Effector memory CD4-positive, alpha-beta T cell (primary cell): ENCODE data around the gene MIB1.

Source experiments
- DNase-seq, 3 donors: peaks; one replicate each; pipeline ENCODE4 v3.0.0-alpha.2; 2020
- H3K27ac ChIP-seq: 2 replicates; pipeline ENCODE4 v1.7.0; 2013; ENCODE audit warnings: mild to moderate bottlenecking, low read length, moderate library complexity; ENCODE audit not compliant: insufficient read depth, poor library complexity, severe bottlenecking
- H3K27me3 ChIP-seq: replicated peaks from 2 replicates; pipeline ENCODE4 v1.7.0; 2013; ENCODE audit warnings: mild to moderate bottlenecking, low read length; ENCODE audit not compliant: insufficient read depth, control insufficient read depth, poor library complexity, severe bottlenecking
- H3K36me3 ChIP-seq: 2 replicates; pipeline ENCODE4 v1.7.0; 2013; ENCODE audit warnings: mild to moderate bottlenecking, low read length, moderate library complexity; ENCODE audit not compliant: control insufficient read depth, insufficient read depth
- H3K4me1 ChIP-seq: 2 replicates; pipeline ENCODE4 v1.7.0; 2013; ENCODE audit warnings: low read length, mild to moderate bottlenecking; ENCODE audit not compliant: control insufficient read depth, insufficient read depth, poor library complexity, severe bottlenecking
- H3K4me3 ChIP-seq: 2 replicates; pipeline ENCODE4 v1.7.0; 2013; ENCODE audit warnings: low read length, low read depth, mild to moderate bottlenecking; ENCODE audit not compliant: insufficient read depth, poor library complexity, severe bottlenecking
- H3K9me3 ChIP-seq: 2 replicates; pipeline ENCODE4 v1.7.0; 2013; ENCODE audit warnings: mild to moderate bottlenecking, low read length, moderate library complexity; ENCODE audit not compliant: control insufficient read depth

Gene MIB1

DNA sequence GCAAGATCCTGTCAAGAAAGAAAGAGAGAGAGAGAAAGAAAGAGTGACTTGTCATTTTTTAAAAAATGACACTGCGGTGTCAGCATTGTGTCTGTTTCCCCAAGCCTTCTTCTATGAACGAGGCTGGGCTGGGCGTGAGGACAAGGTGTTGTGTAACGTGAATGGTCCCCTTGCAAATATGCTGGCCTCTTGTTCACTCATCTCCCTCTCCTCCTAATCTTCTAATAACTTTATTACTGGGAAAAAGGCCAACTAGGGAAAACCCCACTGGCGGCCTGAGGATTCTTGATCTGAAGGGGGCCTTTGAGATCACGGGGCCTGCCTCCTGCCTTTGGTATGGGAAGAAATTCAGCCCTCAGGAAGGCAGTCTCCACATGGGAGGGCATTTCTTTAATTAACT, 163.1 kb downstream of the MIB1 start:
- H3K4me3 ChIP-seq: no peak overlapping the region
- no peaks in the 10 kb centered on the region for H3K36me3 ChIP-seq
- H3K27ac ChIP-seq: no peak overlapping the region
- no peak for DNase-seq
- peaks cover 5% of the 10 kb centered on the region for H3K27me3 ChIP-seq
- no peaks in the 10 kb centered on the region for H3K4me1 ChIP-seq
- H3K9me3 ChIP-seq: no peaks in the 10 kb centered on the region

- H3K4me3 ChIP-seq: no peak overlapping the region
- H3K27me3 ChIP-seq: peaks cover 5% of the 10 kb centered on the region
- no peaks in the 10 kb centered on the region for H3K4me1 ChIP-seq
- H3K36me3 ChIP-seq: no peaks in the 10 kb centered on the region
- no peak overlapping the region for H3K27ac ChIP-seq
- H3K9me3 ChIP-seq: no peaks in the 10 kb centered on the region
- DNase-seq: no peak
Observed at GRCh38 chr18:21904856-21905255, 164.3 kb downstream of the MIB1 start.

GRCh38 chr18:21907451-21907850, 166.9 kb downstream of the MIB1 start:
- DNase-seq: no peak
- peaks cover 5% of the 10 kb centered on the region for H3K27me3 ChIP-seq
- H3K36me3 ChIP-seq: no peaks in the 10 kb centered on the region
- H3K4me3 ChIP-seq: no peak overlapping the region
- H3K4me1 ChIP-seq: no peaks in the 10 kb centered on the region
- H3K27ac ChIP-seq: no peak overlapping the region
- no peaks in the 10 kb centered on the region for H3K9me3 ChIP-seq

GRCh38 chr18:21908711-21909110, 168.1 kb downstream of the MIB1 start:
- no peak for DNase-seq
- no peaks in the 10 kb centered on the region for H3K4me1 ChIP-seq
- no peaks in the 10 kb centered on the region for H3K9me3 ChIP-seq
- H3K36me3 ChIP-seq: no peaks in the 10 kb centered on the region
- H3K27me3 ChIP-seq: peaks cover 4% of the 10 kb centered on the region
- no peak overlapping the region for H3K4me3 ChIP-seq
- H3K27ac ChIP-seq: no peak overlapping the region

DNA sequence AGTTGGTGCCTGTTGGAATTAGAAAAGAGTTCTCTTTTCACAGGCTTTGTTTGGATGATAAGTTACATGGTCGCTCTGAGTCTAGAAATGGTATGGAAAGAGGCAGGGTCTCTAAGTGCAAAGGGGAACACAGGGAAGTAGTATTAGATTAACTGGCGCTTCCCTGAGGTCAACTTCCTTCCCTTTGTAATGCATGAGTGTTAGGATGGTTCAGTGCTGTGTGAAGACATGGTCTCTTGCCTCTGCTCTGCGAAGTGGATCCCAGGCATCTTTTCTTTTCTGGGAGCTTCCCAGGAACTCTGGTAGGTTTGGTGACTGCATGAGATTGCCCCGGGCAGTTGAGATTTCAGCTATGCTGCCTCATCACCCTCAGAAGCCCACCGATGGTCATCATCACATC, 170.3 kb downstream of the MIB1 start:
- H3K27ac ChIP-seq: no peak overlapping the region
- H3K36me3 ChIP-seq: no peaks in the 10 kb centered on the region
- no peak overlapping the region for H3K4me3 ChIP-seq
- H3K27me3 ChIP-seq: no peaks in the 10 kb centered on the region
- DNase-seq: no peak
- H3K9me3 ChIP-seq: no peaks in the 10 kb centered on the region
- no peaks in the 10 kb centered on the region for H3K4me1 ChIP-seq

DNA sequence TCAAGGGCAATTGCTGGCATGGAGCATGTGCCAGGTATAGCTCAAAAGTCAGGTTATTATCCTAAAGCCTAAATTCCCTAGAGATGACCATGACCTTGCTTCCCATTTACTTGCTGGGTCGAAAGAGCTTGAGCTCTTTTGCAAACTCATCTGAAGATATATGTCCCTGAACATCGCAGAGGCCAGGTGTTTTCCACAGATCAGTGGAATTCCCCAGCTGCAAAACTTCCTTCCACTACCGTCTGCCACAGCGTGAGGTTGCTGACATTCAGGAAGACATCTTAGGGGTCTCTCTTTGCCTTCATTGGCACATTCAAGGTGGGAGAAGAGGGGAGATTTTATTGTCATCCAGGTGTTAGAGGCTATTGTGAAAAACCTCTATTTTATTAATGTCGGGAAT, 171.0 kb downstream of the MIB1 start:
- Histone ChIP-seq H3K9me3 (no peaks in the 10 kb centered on the region), H3K36me3 (no peaks in the 10 kb centered on the region), H3K4me1 (no peaks in the 10 kb centered on the region), H3K27me3 (no peaks in the 10 kb centered on the region), H3K27ac (no peak overlapping the region), H3K4me3 (no peak overlapping the region)
- no peak for DNase-seq

- no peak for DNase-seq
- Histone ChIP-seq H3K36me3 (no peaks in the 10 kb centered on the region), H3K27ac (no peak overlapping the region), H3K9me3 (no peaks in the 10 kb centered on the region), H3K4me1 (no peaks in the 10 kb centered on the region), H3K4me3 (no peak overlapping the region), H3K27me3 (no peaks in the 10 kb centered on the region)
Observed at GRCh38 chr18:21912339-21913239, 172.0 kb downstream of the MIB1 start.

DNA sequence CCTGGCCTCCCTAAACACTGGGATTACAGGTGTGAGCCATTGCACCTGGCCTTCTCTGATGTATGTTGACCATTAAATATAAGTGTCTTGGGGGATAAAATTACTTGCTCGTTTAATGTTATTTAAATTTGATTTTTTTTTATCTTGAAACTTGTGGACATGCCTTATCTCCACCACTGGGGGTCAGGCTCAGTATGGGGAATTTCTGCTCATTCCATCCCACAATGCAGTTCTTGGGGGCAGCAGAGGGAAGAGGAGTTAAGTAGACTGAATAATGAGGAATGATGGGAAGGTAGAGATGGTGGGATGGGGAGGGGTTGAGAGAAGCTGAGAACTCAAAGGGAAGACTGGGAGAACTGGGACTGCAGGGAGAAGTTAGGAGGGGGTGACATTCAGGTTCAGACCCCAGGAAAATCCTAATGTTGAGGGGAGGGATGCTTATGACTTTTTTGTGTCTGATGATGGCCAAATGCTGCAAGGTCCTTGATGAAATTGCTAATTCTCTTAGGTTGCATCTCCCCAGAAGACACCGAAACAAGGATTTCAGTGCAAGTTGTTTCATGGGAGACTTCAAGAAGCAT, 174.2 kb downstream of the MIB1 start:
- no peaks in the 10 kb centered on the region for H3K27me3 ChIP-seq
- H3K36me3 ChIP-seq: no peaks in the 10 kb centered on the region
- H3K27ac ChIP-seq: no peak overlapping the region
- DNase-seq: no peak
- no peak overlapping the region for H3K4me3 ChIP-seq
- H3K9me3 ChIP-seq: no peaks in the 10 kb centered on the region
- H3K4me1 ChIP-seq: no peaks in the 10 kb centered on the region

- Histone ChIP-seq H3K9me3 (no peaks in the 10 kb centered on the region), H3K4me3 (no peak overlapping the region), H3K27me3 (no peaks in the 10 kb centered on the region), H3K27ac (no peak overlapping the region), H3K4me1 (no peaks in the 10 kb centered on the region), H3K36me3 (no peaks in the 10 kb centered on the region)
- DNase-seq: no peak
Observed at GRCh38 chr18:21915546-21915945, 175.0 kb downstream of the MIB1 start.

- Histone ChIP-seq H3K27ac (no peak overlapping the region), H3K4me3 (no peak overlapping the region), H3K4me1 (no peaks in the 10 kb centered on the region), H3K27me3 (no peaks in the 10 kb centered on the region), H3K9me3 (no peaks in the 10 kb centered on the region), H3K36me3 (no peaks in the 10 kb centered on the region)
- DNase-seq: no peak
Observed at GRCh38 chr18:21916594-21916993, 176.0 kb downstream of the MIB1 start.
